HG02571 (cell line): Measurements from ENCODE around the gene SERPINB3.
"Not testable (repeated sequence)": the region's sequence is repeated elsewhere in the genome, so short reads cannot be mapped to it uniquely, and the experiment has no call there.

Experiments
- ATAC-seq: cut with Tn5 transposase; IDR thresholded peaks from one replicate; pipeline ENCODE4 v1.9.1; 2021; ENCODE audit warnings: mild to moderate bottlenecking, moderate library complexity; ENCODE audit not compliant: unreplicated experiment

The SERPINB3 gene

GRCh38 chr18:63661750-63662149, at the start of gene SERPINB3:
Gene SERPINB3, minus strand, starts transcription at chr18:63661893. Its CDS starts 677 bp downstream, at chr18:63661216.
- ATAC-seq, result not testable (repeated sequence)

- no peak for ATAC-seq
Measured at GRCh38 chr18:63708650-63709049, 47.0 kb upstream of the SERPINB3 start.

- no peak for ATAC-seq
Measured at GRCh38 chr18:63707816-63708215, 46.1 kb upstream of the SERPINB3 start.

- no peak for ATAC-seq
Measured at GRCh38 chr18:63705401-63705800, 43.7 kb upstream of the SERPINB3 start.

GRCh38 chr18:63702660-63703059, 41.0 kb upstream of the SERPINB3 start, which contains the start of gene SERPINB11:
Gene SERPINB11, plus strand, starts transcription at chr18:63702960. Its CDS starts 7,234 bp downstream, at chr18:63710194.
- ATAC-seq, result no peak

- no peak for ATAC-seq
Measured at GRCh38 chr18:63701952-63702351, 40.3 kb upstream of the SERPINB3 start.

- ATAC-seq, result no peak
Measured at GRCh38 chr18:63700501-63700900, 38.8 kb upstream of the SERPINB3 start.

GRCh38 chr18:63697097-63697660, 35.5 kb upstream of the SERPINB3 start:
- no peak for ATAC-seq

- no peak for ATAC-seq
Measured at GRCh38 chr18:63689064-63689463, 27.4 kb upstream of the SERPINB3 start.

GRCh38 chr18:63686871-63687270, 25.2 kb upstream of the SERPINB3 start:
- no peak for ATAC-seq

- ATAC-seq, result no peak
Measured at GRCh38 chr18:63684718-63685117, 23.0 kb upstream of the SERPINB3 start.

- ATAC-seq, result no peak
Measured at GRCh38 chr18:63683890-63684289, 22.2 kb upstream of the SERPINB3 start.

- no peak for ATAC-seq
Measured at GRCh38 chr18:63683152-63683551, 21.5 kb upstream of the SERPINB3 start.

- ATAC-seq, result no peak
Measured at GRCh38 chr18:63681449-63682340, 20.0 kb upstream of the SERPINB3 start.

- ATAC-seq, result no peak
Measured at GRCh38 chr18:63679820-63680606, 18.3 kb upstream of the SERPINB3 start.

GRCh38 chr18:63677500-63678225, 16.0 kb upstream of the SERPINB3 start:
- no peak for ATAC-seq

- ATAC-seq, result no peak
Measured at GRCh38 chr18:63676526-63677323, 15.0 kb upstream of the SERPINB3 start.

- ATAC-seq, result no peak
Measured at GRCh38 chr18:63664571-63664970, 2.9 kb upstream of the SERPINB3 start.

GRCh38 chr18:63658920-63659319, 2.8 kb downstream of the SERPINB3 start:
- not testable (repeated sequence) for ATAC-seq

- not testable (repeated sequence) for ATAC-seq
Measured at GRCh38 chr18:63650271-63650670, 11.4 kb downstream of the SERPINB3 start.
